Measurements from ENCODE around the gene C3orf52.

DNA sequence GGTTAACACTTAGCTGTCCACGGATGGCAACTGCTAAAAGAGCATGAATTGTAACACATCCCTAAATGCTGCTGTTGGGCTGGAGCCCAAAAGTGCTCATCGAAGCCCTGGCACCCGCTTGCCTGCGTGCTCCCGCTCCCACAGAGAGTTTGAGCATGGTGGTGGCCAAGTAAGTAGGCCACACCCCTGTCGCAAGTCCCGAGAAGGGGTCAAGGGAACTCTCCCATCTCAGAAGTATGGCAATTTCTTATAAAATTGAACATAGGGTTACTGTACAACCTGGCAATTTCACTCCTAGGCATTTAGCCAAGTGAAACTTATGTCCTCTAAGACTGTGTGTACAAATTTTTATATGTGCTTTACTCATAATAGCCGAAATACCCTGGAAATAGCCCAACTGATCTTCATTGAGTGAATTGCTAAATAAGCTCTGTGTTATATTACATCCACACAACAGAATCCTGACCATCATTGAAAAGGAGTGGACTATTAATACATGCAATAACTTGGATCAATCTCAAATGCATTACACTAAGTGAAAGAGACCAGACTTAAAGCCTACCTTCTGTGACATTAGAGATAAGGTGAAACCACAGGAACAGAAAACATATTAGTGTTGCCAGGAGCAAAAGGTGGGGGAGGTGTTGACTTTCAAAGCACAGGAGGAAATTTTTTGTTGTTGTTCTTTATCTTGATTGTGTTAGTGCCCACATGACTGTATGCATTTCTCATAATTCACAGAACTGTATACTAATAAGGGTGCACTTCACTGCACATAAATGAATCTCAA lies 48.3 kb downstream of the C3orf52 start:
- TF ChIP-seq, protein P1, sequence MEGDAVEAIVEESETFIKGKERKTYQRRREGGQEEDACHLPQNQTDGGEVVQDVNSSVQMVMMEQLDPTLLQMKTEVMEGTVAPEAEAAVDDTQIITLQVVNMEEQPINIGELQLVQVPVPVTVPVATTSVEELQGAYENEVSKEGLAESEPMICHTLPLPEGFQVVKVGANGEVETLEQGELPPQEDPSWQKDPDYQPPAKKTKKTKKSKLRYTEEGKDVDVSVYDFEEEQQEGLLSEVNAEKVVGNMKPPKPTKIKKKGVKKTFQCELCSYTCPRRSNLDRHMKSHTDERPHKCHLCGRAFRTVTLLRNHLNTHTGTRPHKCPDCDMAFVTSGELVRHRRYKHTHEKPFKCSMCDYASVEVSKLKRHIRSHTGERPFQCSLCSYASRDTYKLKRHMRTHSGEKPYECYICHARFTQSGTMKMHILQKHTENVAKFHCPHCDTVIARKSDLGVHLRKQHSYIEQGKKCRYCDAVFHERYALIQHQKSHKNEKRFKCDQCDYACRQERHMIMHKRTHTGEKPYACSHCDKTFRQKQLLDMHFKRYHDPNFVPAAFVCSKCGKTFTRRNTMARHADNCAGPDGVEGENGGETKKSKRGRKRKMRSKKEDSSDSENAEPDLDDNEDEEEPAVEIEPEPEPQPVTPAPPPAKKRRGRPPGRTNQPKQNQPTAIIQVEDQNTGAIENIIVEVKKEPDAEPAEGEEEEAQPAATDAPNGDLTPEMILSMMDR (IDR thresholded peaks at IDR 0.05): no peak
- TF ChIP-seq POLR2A (IDR thresholded peaks at IDR 0.05): no peak

Measured in lower leg skin (tissue), 3 donors.